22Rv1 (cell line): Measurements from ENCODE around the gene WDR5.

Source experiments
- ZFX ChIP-seq: fragments of 450-650 bp; IDR thresholded peaks from 2 replicates; pipeline ENCODE4 v1.6.1; 2017; ENCODE audit warnings: antibody characterized with exemption, borderline replicate concordance
- TF ChIP-seq, protein P1 (sequence below): fragments of 450-650 bp; IDR thresholded peaks from 2 replicates; pipeline ENCODE4 v1.5.1; 2017; ENCODE audit warnings: mild to moderate bottlenecking

DNA sequence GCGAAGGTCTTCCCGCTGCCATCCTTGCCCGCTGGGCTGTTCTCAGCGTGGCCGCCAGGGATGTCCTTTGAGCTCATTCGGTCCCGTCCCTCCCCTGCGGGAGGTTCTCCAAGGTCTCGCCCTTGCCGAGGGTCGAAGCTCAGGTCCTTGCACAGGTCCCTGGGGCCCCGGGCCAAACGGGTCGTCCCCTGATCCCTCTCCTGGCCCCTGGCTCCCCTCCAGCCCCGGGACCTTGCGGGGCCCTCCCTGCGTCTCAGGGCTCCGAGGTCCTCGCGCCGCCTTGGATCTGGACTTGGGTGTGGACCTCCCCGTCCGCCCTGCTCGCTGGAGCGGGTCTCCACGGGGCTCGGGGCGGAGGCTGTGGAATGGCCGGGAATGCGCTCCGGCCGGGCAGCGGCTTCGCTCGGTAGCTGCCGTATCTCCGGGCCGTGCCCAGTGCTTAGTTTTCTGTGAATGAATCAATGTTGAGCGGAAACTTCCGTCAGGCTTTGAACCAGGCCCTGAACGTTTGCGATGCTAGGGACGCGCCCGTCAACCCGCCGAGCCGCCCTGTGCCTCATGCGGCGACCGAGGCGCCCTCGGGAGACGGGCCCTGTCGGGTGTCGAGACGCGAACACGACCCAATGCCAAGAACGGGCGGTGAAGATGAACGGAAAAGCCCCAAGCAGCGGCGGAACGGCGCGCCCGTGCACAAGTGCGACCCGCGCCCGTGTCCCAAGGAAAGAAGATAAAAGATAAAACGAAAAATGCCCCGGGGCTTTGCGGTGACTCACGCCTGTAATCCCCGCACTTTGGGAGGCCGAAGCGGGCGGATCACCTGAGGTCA is 27.7 kb downstream of the WDR5 start:
- TF ChIP-seq, protein P1, sequence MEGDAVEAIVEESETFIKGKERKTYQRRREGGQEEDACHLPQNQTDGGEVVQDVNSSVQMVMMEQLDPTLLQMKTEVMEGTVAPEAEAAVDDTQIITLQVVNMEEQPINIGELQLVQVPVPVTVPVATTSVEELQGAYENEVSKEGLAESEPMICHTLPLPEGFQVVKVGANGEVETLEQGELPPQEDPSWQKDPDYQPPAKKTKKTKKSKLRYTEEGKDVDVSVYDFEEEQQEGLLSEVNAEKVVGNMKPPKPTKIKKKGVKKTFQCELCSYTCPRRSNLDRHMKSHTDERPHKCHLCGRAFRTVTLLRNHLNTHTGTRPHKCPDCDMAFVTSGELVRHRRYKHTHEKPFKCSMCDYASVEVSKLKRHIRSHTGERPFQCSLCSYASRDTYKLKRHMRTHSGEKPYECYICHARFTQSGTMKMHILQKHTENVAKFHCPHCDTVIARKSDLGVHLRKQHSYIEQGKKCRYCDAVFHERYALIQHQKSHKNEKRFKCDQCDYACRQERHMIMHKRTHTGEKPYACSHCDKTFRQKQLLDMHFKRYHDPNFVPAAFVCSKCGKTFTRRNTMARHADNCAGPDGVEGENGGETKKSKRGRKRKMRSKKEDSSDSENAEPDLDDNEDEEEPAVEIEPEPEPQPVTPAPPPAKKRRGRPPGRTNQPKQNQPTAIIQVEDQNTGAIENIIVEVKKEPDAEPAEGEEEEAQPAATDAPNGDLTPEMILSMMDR: no peak
- no peak for TF ChIP-seq ZFX
